Measurements from ENCODE around the gene MAPK6.

The MAPK6 gene

GRCh38 chr15:52085299-52085698 lies 66.3 kb downstream of the MAPK6 start:
- no peak for TF ChIP-seq CTCF (IDR thresholded peaks at IDR 0.05; ENCODE audit: control extremely low read depth, extremely low read depth, low read depth, missing control alignments)
- DNase-seq (ENCODE audit: extremely low spot score): no peak
- ChIA-PET POLR2A (no interaction called here), CTCF (interaction anchor here (1.1 to 1.4 kb wide), 2 partner anchors 9 to 54 kb away, joined by 3 to 4 read pairs; no protein-coding TSS in a partner anchor)

- no peak for TF ChIP-seq CTCF (IDR thresholded peaks at IDR 0.05; ENCODE audit: control extremely low read depth, extremely low read depth, low read depth, missing control alignments)
- no peak for DNase-seq (ENCODE audit: extremely low spot score)
- ChIA-PET POLR2A (no interaction called here), CTCF (interaction anchor here (1.1 to 1.4 kb wide), 2 partner anchors 10 to 53 kb away, joined by 3 to 4 read pairs; no protein-coding TSS in a partner anchor)
These were observed 67.2 kb downstream of the MAPK6 start for GRCh38 chr15:52086011-52086786.

- ChIA-PET CTCF (interaction anchor here (1.5 to 2.7 kb wide), 2 partner anchors 8 to 11 kb away, joined by 3 to 9 read pairs; no protein-coding TSS in a partner anchor), POLR2A (no interaction called here)
- TF ChIP-seq CTCF (IDR thresholded peaks at IDR 0.05; ENCODE audit: control extremely low read depth, extremely low read depth, low read depth, missing control alignments): no peak
These were observed 71.2 kb downstream of the MAPK6 start for GRCh38 chr15:52090193-52090592.

GRCh38 chr15:52093167-52093538 lies 74.1 kb downstream of the MAPK6 start:
- no peak for TF ChIP-seq CTCF (IDR thresholded peaks at IDR 0.05; ENCODE audit: control extremely low read depth, extremely low read depth, low read depth, missing control alignments)
- ChIA-PET POLR2A (no interaction called here), CTCF (no interaction called here)
- no peak for DNase-seq (ENCODE audit: extremely low spot score)

More at GRCh38 chr15:52090193-52090592, 71.2 kb downstream of the MAPK6 start:
- no peak for DNase-seq (ENCODE audit: extremely low spot score)

- POLR2A ChIA-PET: no interaction called here
- no peak for TF ChIP-seq CTCF (IDR thresholded peaks at IDR 0.05; ENCODE audit: control extremely low read depth, extremely low read depth, low read depth, missing control alignments)
- DNase-seq (ENCODE audit: extremely low spot score): no peak
- CTCF ChIA-PET: interaction anchor here (0.7 to 3.1 kb wide), 4 partner anchors 11 to 22 kb away, joined by 3 to 19 read pairs (median 8); no protein-coding TSS in a partner anchor
These were observed 74.8 kb downstream of the MAPK6 start for GRCh38 chr15:52093539-52094510.

Data from GM10248 (cell line).